ENCODE measurements around the gene HYI. TPM values are rescaled to one million over a fixed set of nuclear protein-coding genes. Genes with fewer than 3 reads are reported as not detected.

HYI gene
- total and polyA plus RNA-seq, 2 of the 8 experiments (the other 6 are each of a cell fraction or from before 2014, with no cell fraction given): 14.4 to 17.7 TPM

DNA sequence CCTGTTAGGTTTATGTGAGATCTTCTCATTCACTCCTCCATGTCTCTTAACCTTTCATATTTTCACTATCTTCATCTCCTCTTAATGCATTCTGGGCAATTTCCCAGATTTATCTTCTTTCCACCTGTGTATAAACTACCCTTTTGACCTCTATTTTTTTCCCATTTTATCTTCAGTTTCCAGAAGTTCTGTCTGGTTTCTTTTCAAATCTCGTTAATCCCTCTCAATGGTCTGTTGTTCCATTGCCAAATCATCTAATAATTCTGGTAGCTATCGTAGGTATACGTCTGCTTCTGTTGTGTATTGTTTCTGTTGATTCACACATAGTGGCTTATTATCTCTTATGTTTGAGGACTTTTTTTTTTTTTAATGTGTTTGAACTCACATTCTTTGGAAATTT, 25.7 kb upstream of the HYI start:
- Histone ChIP-seq H3K4me3 (ENCODE audit: extremely low read depth in 1 of 4, insufficient read depth in 2 of 4, low read depth in 3 of 4, low read length in 4 of 4) (no peak overlapping the region), H2AK5ac (ENCODE audit: low read depth, low read length) (no peak overlapping the region), H2BK5ac (ENCODE audit: low read depth, low read length) (no peak overlapping the region), H2BK120ac (replicated peaks; ENCODE audit: low read depth, low read length) (no peak overlapping the region), H3K23ac (ENCODE audit: insufficient read length) (no peak overlapping the region), H3K4me2 (ENCODE audit: insufficient read depth in 1 of 2, low read depth in 2 of 2, low read length in 2 of 2) (no peak overlapping the region), H3K27me3 (replicated peaks in 1 of 4; ENCODE audit: control insufficient read depth in 3 of 4, extremely low read depth in 1 of 4, insufficient read depth in 3 of 4, low read length in 3 of 4) (no peaks in the 10 kb centered on the region), H2BK12ac (ENCODE audit: low read depth, low read length) (no peak overlapping the region), H3K14ac (ENCODE audit: insufficient read length) (no peak overlapping the region), H4K5ac (ENCODE audit: insufficient read length, low read depth, low read length) (no peak overlapping the region), H3K4ac (replicated peaks; ENCODE audit: insufficient read length, low read depth, low read length) (no peak overlapping the region), H3K9ac (replicated peaks in 1 of 4; ENCODE audit: extremely low read depth in 1 of 4, low read depth in 3 of 4, low read length in 3 of 4) (no peak overlapping the region), H3K56ac (replicated peaks; ENCODE audit: insufficient read length, low read depth, low read length) (no peak overlapping the region), H4K8ac (ENCODE audit: extremely low read depth, insufficient read depth, low read length) (no peak overlapping the region), H3K36me3 (ENCODE audit: control insufficient read depth in 2 of 4, insufficient read depth in 4 of 4, low read length in 3 of 4) (no peaks in the 10 kb centered on the region), H2BK20ac (ENCODE audit: low read length) (no peak overlapping the region), H4K20me1 (replicated peaks in 1 of 2; ENCODE audit: control insufficient read depth in 1 of 2, insufficient read depth in 2 of 2, low read length in 2 of 2) (no peaks in the 10 kb centered on the region), H3K79me2 (ENCODE audit: control insufficient read depth in 1 of 2, insufficient read depth in 2 of 2, low read length in 2 of 2) (no peaks in the 10 kb centered on the region), H3K79me1 (ENCODE audit: low read depth, low read length) (no peaks in the 10 kb centered on the region), H3K9me3 (ENCODE audit: insufficient read depth in 2 of 2, low read depth in 1 of 2, low read length in 1 of 2) (no peaks in the 10 kb centered on the region), H3K18ac (ENCODE audit: extremely low read depth, low read length) (no peak overlapping the region), H3K4me1 (replicated peaks in 1 of 4; ENCODE audit: control insufficient read depth in 3 of 4, insufficient read depth in 4 of 4, low read length in 3 of 4) (no peaks in the 10 kb centered on the region), H4K91ac (replicated peaks; ENCODE audit: insufficient read length, low read length) (no peak overlapping the region), H2BK15ac (ENCODE audit: low read length) (no peak overlapping the region), H2AFZ (ENCODE audit: low read length) (no peak overlapping the region), H3K23me2 (ENCODE audit: low read depth, low read length) (no peaks in the 10 kb centered on the region), H3K27ac (ENCODE audit: low read depth, low read length) (no peak overlapping the region)
- no peak for DNase-seq (ENCODE audit: low read depth in 1 of 2, low spot score in 2 of 2)
- FAIRE-seq: no peak
- 94% methylated on average over 3 of the region's 3 CpGs; no CpG with 5 or more reads in 1 of the 2 experiments for WGBS, 2 experiments (ENCODE audit: extremely low coverage in 1 of 2, insufficient coverage in 1 of 2, insufficient read length in 1 of 2, insufficient replicate concordance in 2 of 2, low coverage in 1 of 2, low lambda C conversion rate in 2 of 2, missing lambda C conversion rate in 1 of 2)
- ChIA-PET CTCF (ENCODE audit: partially characterized antibody) (no interaction called here), POLR2A (ENCODE audit: partially characterized antibody) (interaction anchor here (0.9 kb wide), 1 partner anchor 25 kb away, joined by 5 read pairs; no protein-coding TSS in a partner anchor)
- TF ChIP-seq CHD1 (IDR thresholded peaks at IDR 0.05; ENCODE audit: low read depth, low read length) (no peak), HDAC2 (IDR thresholded peaks at IDR 0.05; ENCODE audit: borderline replicate concordance in 1 of 2, low read depth in 2 of 2, low read length in 2 of 2) (no peak)
